DND-41 (cell line): Measurements from ENCODE around the gene SLC44A3.

Experiments
- ATAC-seq: fragments of 200-7000 bp; cut with Tn5 transposase; 3 replicates; pipeline ENCODE4 v1.9.1; 2021; ENCODE audit warnings: low read depth; ENCODE audit not compliant: insufficient read depth
- DNase-seq: peaks from one replicate; pipeline ENCODE4 v3.0.0-alpha.2; 2020
- H2AFZ ChIP-seq: 2 replicates; pipeline ENCODE4 v1.6.0; 2012; ENCODE audit warnings: low read depth, low read length
- H3K27ac ChIP-seq: 2 replicates; pipeline ENCODE4 v1.5.1; 2012; ENCODE audit warnings: low read length, inconsistent platforms
- H3K27me3 ChIP-seq: fragments of 200-600 bp; sonication (generic); 2 replicates; pipeline ENCODE4 v1.6.0; 2012; ENCODE audit warnings: low read length, mild to moderate bottlenecking, inconsistent platforms; ENCODE audit not compliant: insufficient read depth, poor library complexity
- H3K36me3 ChIP-seq: 2 replicates; pipeline ENCODE4 v1.5.1; 2012; ENCODE audit warnings: low read length, inconsistent platforms; ENCODE audit not compliant: insufficient read depth
- H3K4me1 ChIP-seq: 2 replicates; pipeline ENCODE4 v1.5.1; 2012; ENCODE audit warnings: mild to moderate bottlenecking, low read length; ENCODE audit not compliant: insufficient read depth
- H3K4me2 ChIP-seq: 2 replicates; pipeline ENCODE4 v1.6.0; 2012; ENCODE audit warnings: mild to moderate bottlenecking, moderate library complexity, low read length, inconsistent platforms; ENCODE audit not compliant: insufficient read depth
- H3K4me3 ChIP-seq, 2 experiments: fragments of 200-600 bp in 1 of 2; shearing (Covaris generic) in 1 of 2; 2 replicates each; pipeline ENCODE4 v1.5.1; 2012 to 2016; ENCODE audit warnings: inconsistent platforms in 2 of 2, low read length in 2 of 2, mild to moderate bottlenecking in 2 of 2, low read depth in 1 of 2, moderate library complexity in 1 of 2
- H3K79me2 ChIP-seq: 2 replicates; pipeline ENCODE4 v1.6.0; 2012; ENCODE audit warnings: low read length, inconsistent platforms; ENCODE audit not compliant: insufficient read depth
- H3K9ac ChIP-seq: 2 replicates; pipeline ENCODE4 v1.6.0; 2012; ENCODE audit warnings: low read depth, mild to moderate bottlenecking, inconsistent platforms, low read length, moderate library complexity
- H3K9me3 ChIP-seq: 2 replicates; pipeline ENCODE4 v1.5.1; 2012; ENCODE audit warnings: low read length, moderate library complexity, mild to moderate bottlenecking, inconsistent platforms; ENCODE audit not compliant: insufficient read depth, severe bottlenecking
- H4K20me1 ChIP-seq: 2 replicates; pipeline ENCODE4 v1.6.0; 2012; ENCODE audit warnings: low read length; ENCODE audit not compliant: insufficient read depth
- CTCF ChIP-seq: IDR thresholded peaks from 2 replicates; pipeline ENCODE4 v1.5.1; 2012; ENCODE audit warnings: borderline replicate concordance, low read length, moderate library complexity, mild to moderate bottlenecking; ENCODE audit not compliant: poor library complexity, severe bottlenecking; ENCODE audit errors: extremely low read depth
- EZH2 ChIP-seq: IDR thresholded peaks from 3 replicates; pipeline ENCODE4 v1.6.1; 2012; ENCODE audit warnings: borderline replicate concordance, low read depth, mild to moderate bottlenecking, moderate library complexity, low read length, inconsistent platforms; ENCODE audit not compliant: severe bottlenecking

SLC44A3 gene

GRCh38 chr1:94773296-94773809, 46.8 kb upstream of the SLC44A3 start:
- Histone ChIP-seq H4K20me1 (no peaks in the 10 kb centered on the region), H3K36me3 (no peaks in the 10 kb centered on the region), H3K79me2 (no peaks in the 10 kb centered on the region), H2AFZ (no peak overlapping the region; the same call in 1 of the 2 replicates), H3K4me1 (no peaks in the 10 kb centered on the region), H3K27ac (no peak overlapping the region), H3K4me2 (no peak overlapping the region), H3K9ac (no peak overlapping the region), H3K4me3 (no peak overlapping the region), H3K9me3 (no peaks in the 10 kb centered on the region), H3K27me3 (no peaks in the 10 kb centered on the region)
- TF ChIP-seq EZH2 (no peak), CTCF (no peak)
- ATAC-seq (no peak), DNase-seq (no peak)

- H3K4me3 ChIP-seq = no peak overlapping the region
- no peak for DNase-seq
- no peak overlapping the region for H2AFZ ChIP-seq
- H3K4me2 ChIP-seq = no peak overlapping the region
- no peak for ATAC-seq
- H4K20me1 ChIP-seq = no peaks in the 10 kb centered on the region
- H3K27ac ChIP-seq = no peak overlapping the region
- no peak for TF ChIP-seq CTCF
- TF ChIP-seq EZH2 = no peak
- no peaks in the 10 kb centered on the region for H3K9me3 ChIP-seq
- H3K9ac ChIP-seq = no peak overlapping the region
- H3K4me1 ChIP-seq = no peaks in the 10 kb centered on the region
- no peaks in the 10 kb centered on the region for H3K79me2 ChIP-seq
- H3K36me3 ChIP-seq = no peaks in the 10 kb centered on the region
- H3K27me3 ChIP-seq = no peaks in the 10 kb centered on the region
Measured at GRCh38 chr1:94773931-94774422, 46.2 kb upstream of the SLC44A3 start.

GRCh38 chr1:94776474-94776873, 43.7 kb upstream of the SLC44A3 start:
- H3K4me2 ChIP-seq = no peak overlapping the region
- no peak overlapping the region for H3K27ac ChIP-seq
- DNase-seq (no peak), ATAC-seq (no peak)
- H3K9me3 ChIP-seq = no peaks in the 10 kb centered on the region
- H3K9ac ChIP-seq = no peak overlapping the region
- no peaks in the 10 kb centered on the region for H3K27me3 ChIP-seq
- H2AFZ ChIP-seq = no peak overlapping the region
- no peaks in the 10 kb centered on the region for H3K79me2 ChIP-seq
- no peaks in the 10 kb centered on the region for H3K4me1 ChIP-seq
- no peaks in the 10 kb centered on the region for H3K36me3 ChIP-seq
- no peak for TF ChIP-seq EZH2
- no peak for TF ChIP-seq CTCF
- no peak overlapping the region for H3K4me3 ChIP-seq
- no peaks in the 10 kb centered on the region for H4K20me1 ChIP-seq
